IMR-90 (cell line): Measurements from ENCODE around the gene NUP54. TPM values are rescaled to one million over a fixed set of nuclear protein-coding genes. Genes with fewer than 3 reads are reported as not detected.

Source experiments
- ATAC-seq: fragments of 200-7000 bp; cut with Tn5 transposase; 2 replicates; pipeline ENCODE4 v1.9.1; 2020; ENCODE audit warnings: low read depth, mild to moderate bottlenecking, moderate library complexity
- BruUV-seq: library from RNA; stranded (reverse); fragments of 400-500 nt; replicated peaks from 2 replicates; lab custom pipeline; 2021; lab: Mats Ljungman, UMichigan
- CTCF ChIA-PET: fragments of 300-600 bp; formaldehyde crosslinking; extraction: SDS; loops from one replicate; lab custom pipeline; 2021; ENCODE audit warnings: antibody characterized with exemption; lab: Yijun Ruan, JAX
- POLR2A ChIA-PET: fragments of 300-600 bp; sonication (Branson Sonifier 250); formaldehyde crosslinking; loops from one replicate; lab custom pipeline; 2022; ENCODE audit warnings: antibody characterized with exemption; ENCODE audit not compliant: unreplicated experiment; lab: Charles Lee
- DNase-seq: peaks from one replicate; pipeline ENCODE4 v3.0.0; 2013
- H2AFZ ChIP-seq: replicated peaks from 2 replicates; pipeline ENCODE3; 2013; ENCODE audit warnings: low read length, mild to moderate bottlenecking; ENCODE audit not compliant: poor library complexity
- H2AK5ac ChIP-seq: 2 replicates; pipeline ENCODE4 v1.6.1; 2013; ENCODE audit warnings: low read depth, low read length, inconsistent platforms
- H2AK9ac ChIP-seq: replicated peaks from 2 replicates; pipeline ENCODE3; 2013; ENCODE audit warnings: mild to moderate bottlenecking, low read depth, low read length, moderate library complexity; ENCODE audit not compliant: poor library complexity
- H2BK120ac ChIP-seq: 2 replicates; pipeline ENCODE4 v1.6.1; 2013; ENCODE audit warnings: low read depth, low read length, inconsistent platforms
- H2BK15ac ChIP-seq: 3 replicates; pipeline ENCODE4 v1.6.1; 2013; ENCODE audit warnings: low read depth, low read length, inconsistent platforms
- H2BK20ac ChIP-seq: 2 replicates; pipeline ENCODE4 v1.6.1; 2013; ENCODE audit warnings: low read depth, mild to moderate bottlenecking, inconsistent platforms, low read length, moderate library complexity
- H2BK5ac ChIP-seq: 2 replicates; pipeline ENCODE4 v1.6.1; 2013; ENCODE audit warnings: mild to moderate bottlenecking, low read depth, low read length, inconsistent platforms; ENCODE audit not compliant: poor library complexity, severe bottlenecking
- H3K14ac ChIP-seq: replicated peaks from 2 replicates; pipeline ENCODE4 v1.6.1; 2013; ENCODE audit warnings: low read depth, low read length, inconsistent platforms
- H3K18ac ChIP-seq: 2 replicates; pipeline ENCODE4 v1.6.1; 2013; ENCODE audit warnings: low read depth, low read length, control low read depth
- H3K23ac ChIP-seq: 2 replicates; pipeline ENCODE4 v1.6.1; 2013; ENCODE audit warnings: low read depth, low read length, inconsistent platforms
- H3K27ac ChIP-seq: 2 replicates; pipeline ENCODE4 v1.5.1; 2013; ENCODE audit warnings: mild to moderate bottlenecking, control low read depth, low read length; ENCODE audit not compliant: insufficient read depth
- H3K27me3 ChIP-seq: 2 replicates; pipeline ENCODE4 v1.6.1; 2013; ENCODE audit warnings: low read length; ENCODE audit not compliant: control insufficient read depth, insufficient read depth
- H3K36me3 ChIP-seq: 2 replicates; pipeline ENCODE4 v1.6.1; 2013; ENCODE audit warnings: low read length, mixed read lengths; ENCODE audit not compliant: control insufficient read depth, insufficient read depth
- H3K4ac ChIP-seq: 2 replicates; pipeline ENCODE4 v1.6.1; 2013; ENCODE audit warnings: low read depth, low read length, inconsistent platforms
- H3K4me1 ChIP-seq: 2 replicates; pipeline ENCODE4 v1.6.1; 2013; ENCODE audit warnings: low read length, mixed read lengths; ENCODE audit not compliant: control insufficient read depth, insufficient read depth
- H3K4me2 ChIP-seq: 2 replicates; pipeline ENCODE4 v1.6.1; 2013; ENCODE audit warnings: low read depth, mild to moderate bottlenecking, control low read depth, low read length, moderate library complexity
- H3K4me3 ChIP-seq: 2 replicates; pipeline ENCODE4 v1.5.1; 2013; ENCODE audit warnings: low read depth, mild to moderate bottlenecking, control low read depth, low read length, moderate library complexity; ENCODE audit not compliant: insufficient read depth
- H3K56ac ChIP-seq: 2 replicates; pipeline ENCODE4 v1.6.1; 2013; ENCODE audit warnings: low read length, inconsistent platforms; ENCODE audit not compliant: insufficient read depth; ENCODE audit errors: extremely low read depth
- H3K79me1 ChIP-seq, 2 experiments: 2 replicates each; pipeline ENCODE4 v1.6.1; 2013; ENCODE audit warnings: low read length in 2 of 2, inconsistent platforms in 1 of 2, low read depth in 1 of 2
- H3K9ac ChIP-seq: 2 replicates; pipeline ENCODE4 v1.6.1; 2013; ENCODE audit warnings: low read depth, low read length, control low read depth
- H3K9me1 ChIP-seq: 2 replicates; pipeline ENCODE4 v1.6.1; 2013; ENCODE audit warnings: low read length, inconsistent platforms; ENCODE audit not compliant: insufficient read depth
- H3K9me3 ChIP-seq: 2 replicates; pipeline ENCODE4 v1.6.1; 2013; ENCODE audit warnings: low read length; ENCODE audit not compliant: control insufficient read depth, insufficient read depth
- H4K20me1 ChIP-seq: 2 replicates; pipeline ENCODE4 v1.6.1; 2013; ENCODE audit warnings: low read length, inconsistent platforms; ENCODE audit not compliant: insufficient read depth
- H4K5ac ChIP-seq: 2 replicates; pipeline ENCODE4 v1.6.1; 2013; ENCODE audit warnings: mild to moderate bottlenecking, low read depth, low read length, control low read depth
- H4K8ac ChIP-seq, 2 experiments: 2 replicates each; pipeline ENCODE4 v1.6.1; 2013; ENCODE audit warnings: low read depth in 2 of 2, low read length in 2 of 2, control low read depth in 1 of 2, inconsistent platforms in 1 of 2
- H4K91ac ChIP-seq: 2 replicates; pipeline ENCODE4 v1.6.1; 2013; ENCODE audit warnings: low read depth, low read length, inconsistent platforms; ENCODE audit not compliant: insufficient read depth
- CEBPB ChIP-seq: IDR thresholded peaks from 2 replicates; pipeline ENCODE4 v1.6.1; 2012; ENCODE audit warnings: low read depth, low read length, improper control_type of control experiment
- MAZ ChIP-seq: IDR thresholded peaks from 2 replicates; pipeline ENCODE4 v1.6.1; 2012; ENCODE audit warnings: low read depth, mild to moderate bottlenecking, low read length, improper control_type of control experiment, moderate library complexity, borderline replicate concordance
- RAD21 ChIP-seq: IDR thresholded peaks from 2 replicates; pipeline ENCODE4 v1.6.1; 2012; ENCODE audit warnings: low read length, improper control_type of control experiment
- RCOR1 ChIP-seq: IDR thresholded peaks from 2 replicates; pipeline ENCODE4 v1.6.1; 2012; ENCODE audit warnings: mild to moderate bottlenecking, low read length, improper control_type of control experiment; ENCODE audit not compliant: insufficient replicate concordance
- WGBS, 2 experiments: methylation state at CpG; one replicate each; pipeline versions ENCODE4 v1.1.5 to v1.1.7; 2013; ENCODE audit warnings: missing lambda C conversion rate in 2 of 2; ENCODE audit not compliant: insufficient read length in 1 of 2; ENCODE audit errors: extremely low coverage in 2 of 2; 5-methylcytosine and 5-hydroxymethylcytosine counted together
- dilution Hi-C: fragments of 300-500 bp; cut with HindIII; formaldehyde crosslinking; loops from one replicate; pipeline ENCODE4 v1.14.3; 2018; ENCODE audit warnings: low sequenced_read_pairs; ENCODE audit not compliant: unreplicated experiment
- in situ Hi-C: fragments of 300-500 bp; cut with MboI; formaldehyde crosslinking; loops from 3 replicates; pipeline ENCODE4 v1.14.3; 2019; ENCODE audit warnings: low sequenced_read_pairs, inconsistent platforms, mixed read lengths
- intact Hi-C: fragments of 100-400 bp; cut with micrococcal nuclease; formaldehyde crosslinking; loops from 2 replicates; pipeline ENCODE4 v1.10.0; 2022
- polyA plus RNA-seq, 3 experiments: library from polyadenylated mRNA; depleted of rRNA; stranded (reverse); fragments of >200 nt; gene quantifications; 2 replicates each; pipeline ENCODE4 v1.2.3, GENCODE V29; 2012; ENCODE audit warnings: low replicate concordance in 1 of 3
- total RNA-seq: library from RNA; depleted of rRNA; stranded (reverse); fragments of >200 nt; gene quantifications from 2 replicates; pipeline ENCODE4 v1.2.3, GENCODE V29; 2012

The NUP54 gene
- total and polyA plus RNA-seq, 2 of the 4 experiments (the other 2 are of a cell fraction), result 24.6 to 44.4 TPM

GRCh38 chr4:76116821-76117220 is 31.4 kb downstream of the NUP54 start:
- intact Hi-C loops, result no loop called here
- Histone ChIP-seq H4K8ac (no peak overlapping the region), H3K4ac (no peak overlapping the region), H3K27me3 (no peaks in the 10 kb centered on the region), H3K9me3 (no peaks in the 10 kb centered on the region), H2BK15ac (no peak overlapping the region), H3K56ac (no peak overlapping the region), H2AFZ (no peak overlapping the region), H3K27ac (no peak overlapping the region), H2BK5ac (no peak overlapping the region), H3K18ac (no peak overlapping the region), H4K5ac (no peak overlapping the region), H3K79me1 (no peaks in the 10 kb centered on the region), H3K4me1 (no peaks in the 10 kb centered on the region), H2AK5ac (no peak overlapping the region), H3K36me3 (peaks cover 23% of the 10 kb centered on the region), H3K9me1 (no peaks in the 10 kb centered on the region), H2BK120ac (no peak overlapping the region), H3K14ac (no peak overlapping the region), H3K4me2 (no peak overlapping the region), H3K23ac (no peak overlapping the region), H3K9ac (no peak overlapping the region), H3K4me3 (no peak overlapping the region), H2BK20ac (no peak overlapping the region), H4K20me1 (no peaks in the 10 kb centered on the region), H4K91ac (no peak overlapping the region), H2AK9ac (no peak overlapping the region)
- DNase-seq (no peak), ATAC-seq (no peak)
- dilution Hi-C loops, result no loop called here
- in situ Hi-C loops, result no loop called here
- ChIA-PET CTCF (no interaction called here), POLR2A (no interaction called here)
- TF ChIP-seq CEBPB, result peak; percentile 59
- TF ChIP-seq RAD21, result no peak
- no peak for TF ChIP-seq MAZ
- TF ChIP-seq RCOR1, result no peak
- no CpG with 5 or more reads among the region's 1 CpG for WGBS, 2 experiments
- no TSS peak for BruUV-seq
